Ishikawa (cell line): ENCODE measurements around the gene PBX4.

ENCODE experiments used
- CEBPB ChIP-seq: IDR thresholded peaks from 2 replicates; pipeline ENCODE4 v1.6.1; 2012
- CREB1 ChIP-seq: IDR thresholded peaks from 2 replicates; pipeline ENCODE4 v1.6.1; 2012; ENCODE audit warnings: low read depth
- EGR1 ChIP-seq: IDR thresholded peaks from 2 replicates; pipeline ENCODE4 v1.6.1; 2012
- EP300 ChIP-seq: IDR thresholded peaks from 2 replicates; pipeline ENCODE4 v1.6.1; 2012; ENCODE audit warnings: borderline replicate concordance
- FOXM1 ChIP-seq: IDR thresholded peaks from 2 replicates; pipeline ENCODE4 v1.6.1; 2012; ENCODE audit warnings: low read depth, borderline replicate concordance
- MAX ChIP-seq: IDR thresholded peaks from 2 replicates; pipeline ENCODE4 v1.6.1; 2012
- NFIC ChIP-seq: IDR thresholded peaks from 2 replicates; pipeline ENCODE4 v1.6.1; 2012
- RAD21 ChIP-seq: IDR thresholded peaks from 2 replicates; pipeline ENCODE4 v1.6.1; 2012; ENCODE audit warnings: low read depth
- REST ChIP-seq: IDR thresholded peaks from 2 replicates; pipeline ENCODE4 v1.6.1; 2012; ENCODE audit warnings: low read depth, mild to moderate bottlenecking
- TAF1 ChIP-seq: IDR thresholded peaks from 2 replicates; pipeline ENCODE4 v1.6.1; 2012; ENCODE audit warnings: low read depth, mild to moderate bottlenecking
- TCF12 ChIP-seq: IDR thresholded peaks from 2 replicates; pipeline ENCODE4 v1.6.1; 2012; ENCODE audit warnings: low read depth
- TEAD4 ChIP-seq: IDR thresholded peaks from 2 replicates; pipeline ENCODE4 v1.6.1; 2012
- USF1 ChIP-seq: IDR thresholded peaks from 2 replicates; pipeline ENCODE4 v1.6.1; 2012
- YY1 ChIP-seq: IDR thresholded peaks from 2 replicates; pipeline ENCODE4 v1.6.1; 2012; ENCODE audit warnings: low read depth
- ZBTB7A ChIP-seq: IDR thresholded peaks from 2 replicates; pipeline ENCODE4 v1.6.1; 2012; ENCODE audit warnings: low read depth

The PBX4 gene

GRCh38 chr19:19626516-19627472 is 8.3 kb upstream of the PBX4 start:
- no peak for TF ChIP-seq EGR1
- TF ChIP-seq FOXM1: no peak
- no peak for TF ChIP-seq TEAD4
- TF ChIP-seq ZBTB7A: no peak
- no peak for TF ChIP-seq REST
- no peak for TF ChIP-seq YY1
- TF ChIP-seq MAX: no peak
- TF ChIP-seq USF1: no peak
- no peak for TF ChIP-seq EP300
- TF ChIP-seq RAD21: no peak
- TF ChIP-seq NFIC: no peak
- TF ChIP-seq TAF1: no peak
- no peak for TF ChIP-seq CREB1

GRCh38 chr19:19624032-19624570 is 5.6 kb upstream of the PBX4 start:
- TF ChIP-seq TAF1: no peak
- no peak for TF ChIP-seq MAX

GRCh38 chr19:19623383-19623782 is 4.9 kb upstream of the PBX4 start:
- TF ChIP-seq REST: no peak
- no peak for TF ChIP-seq CREB1
- TF ChIP-seq CEBPB: no peak
- TF ChIP-seq NFIC: no peak
- TF ChIP-seq YY1: no peak
- TF ChIP-seq TEAD4: no peak
- TF ChIP-seq TCF12: no peak
- TF ChIP-seq MAX: no peak
- TF ChIP-seq EGR1: no peak
- no peak for TF ChIP-seq FOXM1
- TF ChIP-seq RAD21: no peak
- no peak for TF ChIP-seq EP300
- TF ChIP-seq ZBTB7A: no peak
- TF ChIP-seq TAF1: no peak
- no peak for TF ChIP-seq USF1

GRCh38 chr19:19619849-19620210 is 1.3 kb upstream of the PBX4 start:
- TF ChIP-seq ZBTB7A (no peak), NFIC (no peak), FOXM1 (no peak), TEAD4 (no peak), RAD21 (no peak), USF1 (no peak), TAF1 (no peak), YY1 (no peak)

GRCh38 chr19:19619181-19619848 is 828 bp upstream of the PBX4 start:
- no peak for TF ChIP-seq EP300
- TF ChIP-seq CREB1: no peak
- TF ChIP-seq FOXM1: no peak
- no peak for TF ChIP-seq USF1
- no peak for TF ChIP-seq RAD21
- TF ChIP-seq TCF12: no peak
- TF ChIP-seq NFIC: no peak
- TF ChIP-seq REST: no peak
- TF ChIP-seq YY1: no peak
- TF ChIP-seq ZBTB7A: no peak
- no peak for TF ChIP-seq CEBPB
- TF ChIP-seq EGR1: no peak
- no peak for TF ChIP-seq TAF1
- no peak for TF ChIP-seq MAX
- no peak for TF ChIP-seq TEAD4
